GM12892 (cell line): Measurements from ENCODE around the gene PRRC2A.
A peak's percentile ranks its signal among the peaks of the same experiment; 100 is the strongest.

Experiments used
- POLR2A ChIP-seq: IDR thresholded peaks from 2 replicates; pipeline ENCODE4 v1.6.1; 2011; ENCODE audit warnings: low read depth, low read length, control low read depth
- POLR2AphosphoS5 ChIP-seq: IDR thresholded peaks from 2 replicates; pipeline ENCODE4 v1.6.1; 2011; ENCODE audit warnings: low read depth, low read length, control low read depth
- TAF1 ChIP-seq: IDR thresholded peaks from 2 replicates; pipeline ENCODE4 v1.6.1; 2011; ENCODE audit warnings: low read depth, mild to moderate bottlenecking, control low read depth, low read length, borderline replicate concordance

DNA sequence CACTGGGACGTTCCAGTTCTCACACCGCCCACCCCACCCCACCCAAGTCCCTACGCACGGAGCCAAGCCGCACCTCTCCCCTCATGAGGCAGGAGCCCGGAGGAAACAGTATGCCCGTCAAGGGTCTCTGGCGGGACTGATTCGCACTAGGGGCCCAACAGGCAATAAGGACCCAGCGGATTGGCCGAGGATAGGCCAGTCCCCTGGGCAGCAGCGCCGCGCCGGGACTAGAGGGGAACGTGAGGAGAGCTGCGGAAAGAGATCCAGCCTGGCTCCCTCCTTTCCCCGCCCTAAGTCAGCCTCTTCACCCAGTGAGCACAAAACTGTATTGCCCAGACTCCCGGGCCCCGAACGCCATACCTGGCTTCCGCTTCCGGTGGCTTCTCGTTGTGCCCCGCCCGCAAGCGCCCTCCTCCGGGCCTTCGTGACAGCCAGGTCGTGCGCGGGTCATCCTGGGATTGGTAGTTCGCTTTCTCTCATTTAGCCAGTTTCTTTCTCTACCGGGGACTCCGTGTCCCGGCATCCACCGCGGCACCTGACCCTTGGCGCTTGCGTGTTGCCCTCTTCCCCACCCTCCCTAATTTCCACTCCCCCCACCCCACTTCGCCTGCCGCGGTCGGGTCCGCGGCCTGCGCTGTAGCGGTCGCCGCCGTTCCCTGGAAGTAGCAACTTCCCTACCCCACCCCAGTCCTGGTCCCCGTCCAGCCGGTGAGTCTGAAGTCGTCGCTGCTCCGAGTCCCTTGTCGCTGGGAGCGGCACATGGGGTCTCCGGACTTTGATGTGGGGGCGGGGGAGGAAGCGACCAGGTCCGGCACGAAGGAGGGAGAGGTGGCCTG is 45.2 kb downstream of the PRRC2A start, which contains the start of gene CSNK2B:
- TF ChIP-seq TAF1 (peak; percentile 85), POLR2AphosphoS5 (peak; percentile 97), POLR2A (peak; percentile 97)
